NCI-H2196 (cell line): ENCODE data around the gene NUMA1.

ENCODE experiments used
- DNase-seq: peaks from one replicate; lab custom pipeline; 2025; ENCODE audit not compliant: unreplicated experiment; lab: John Stamatoyannopoulos, UW

The NUMA1 gene

GRCh38 chr11:72002841-72003775 is 77.2 kb downstream of the NUMA1 start:
- no peak for DNase-seq

GRCh38 chr11:72001834-72002591 is 78.3 kb downstream of the NUMA1 start:
- DNase-seq, result no peak

GRCh38 chr11:72001285-72001684 is 79.1 kb downstream of the NUMA1 start:
- DNase-seq, result no peak

GRCh38 chr11:72000202-72000867 is 80.0 kb downstream of the NUMA1 start:
- DNase-seq, result no peak

GRCh38 chr11:71999798-72000197 is 80.5 kb downstream of the NUMA1 start:
- no peak for DNase-seq

- no peak for DNase-seq
Observed at GRCh38 chr11:71999362-71999761, 81.0 kb downstream of the NUMA1 start.

- DNase-seq, result no peak
Observed at GRCh38 chr11:71998649-71999310, 81.6 kb downstream of the NUMA1 start, which contains the start of gene IL18BP. TSS of gene IL18BP (plus strand) at chr11:71998909. CDS start at chr11:71999985, 1,076 bp downstream.

- DNase-seq, result no peak
Observed at GRCh38 chr11:71998061-71998460, 82.3 kb downstream of the NUMA1 start.

- no peak for DNase-seq
Observed at GRCh38 chr11:71997594-71997993, 82.7 kb downstream of the NUMA1 start.

- DNase-seq, result no peak
Observed at GRCh38 chr11:71996946-71997345, 83.4 kb downstream of the NUMA1 start.

GRCh38 chr11:71996517-71996916 is 83.8 kb downstream of the NUMA1 start:
- DNase-seq, result no peak

GRCh38 chr11:71995726-71996291 is 84.5 kb downstream of the NUMA1 start:
- DNase-seq, result no peak

- DNase-seq, result no peak
Observed at GRCh38 chr11:71994786-71995185, 85.6 kb downstream of the NUMA1 start.

- no peak for DNase-seq
Observed at GRCh38 chr11:71992136-71992730, 88.1 kb downstream of the NUMA1 start.

- DNase-seq, result no peak
Observed at GRCh38 chr11:71991494-71991893, 88.8 kb downstream of the NUMA1 start.

- DNase-seq, result no peak
Observed at GRCh38 chr11:71990701-71991100, 89.6 kb downstream of the NUMA1 start.

- DNase-seq, result no peak
Observed at GRCh38 chr11:71988050-71988449, 92.3 kb downstream of the NUMA1 start.

- DNase-seq, result no peak
Observed at GRCh38 chr11:71987521-71987920, 92.8 kb downstream of the NUMA1 start.

- no peak for DNase-seq
Observed at GRCh38 chr11:71986131-71986530, 94.2 kb downstream of the NUMA1 start.

GRCh38 chr11:71979602-71980001 is 100.7 kb downstream of the NUMA1 start:
- DNase-seq, result no peak
